Endodermal cell (in vitro differentiated cells): ENCODE measurements around the gene PRR5. TPM values are rescaled to one million over a fixed set of nuclear protein-coding genes. Genes with fewer than 3 reads are reported as not detected.

Experiments used
- DNase-seq: peaks from one replicate; pipeline ENCODE4 v3.0.0-alpha.2; 2017
- H3K27ac ChIP-seq: 2 replicates; pipeline ENCODE4 v1.5.1; 2013; ENCODE audit warnings: mild to moderate bottlenecking, low read depth, low read length, moderate library complexity
- H3K27me3 ChIP-seq: 2 replicates; pipeline ENCODE4 v1.6.1; 2013; ENCODE audit warnings: mild to moderate bottlenecking, low read length, moderate library complexity; ENCODE audit not compliant: insufficient read depth, control insufficient read depth, poor library complexity, severe bottlenecking
- H3K36me3 ChIP-seq: 2 replicates; pipeline ENCODE4 v1.7.0; 2013; ENCODE audit warnings: mild to moderate bottlenecking, low read length, moderate library complexity; ENCODE audit not compliant: control insufficient read depth, insufficient read depth
- H3K4me1 ChIP-seq: one replicate; pipeline ENCODE4 v1.7.0; 2013; ENCODE audit warnings: low read length; ENCODE audit not compliant: control insufficient read depth, insufficient read depth
- H3K4me3 ChIP-seq: 2 replicates; pipeline ENCODE4 v1.5.1; 2013; ENCODE audit warnings: mild to moderate bottlenecking, low read length, moderate library complexity
- H3K9ac ChIP-seq: 2 replicates; pipeline ENCODE4 v1.6.1; 2013; ENCODE audit warnings: mild to moderate bottlenecking, low read length, moderate library complexity; ENCODE audit not compliant: poor library complexity, severe bottlenecking; ENCODE audit errors: extremely low read depth
- H3K9me3 ChIP-seq: 2 replicates; pipeline ENCODE4 v1.6.1; 2013; ENCODE audit warnings: mild to moderate bottlenecking, low read length, moderate library complexity; ENCODE audit not compliant: control insufficient read depth
- H3K27ac Mint-ChIP-seq: 2 replicates; pipeline ENCODE4 v1.8.0; 2020; ENCODE audit warnings: mixed read lengths
- H3K27me3 Mint-ChIP-seq: 2 replicates; pipeline ENCODE4 v1.8.0; 2021; ENCODE audit warnings: mild to moderate bottlenecking, mixed read lengths; ENCODE audit not compliant: insufficient read depth
- H3K36me3 Mint-ChIP-seq: 2 replicates; pipeline ENCODE4 v1.8.0; 2020; ENCODE audit warnings: low read depth, mixed read lengths
- H3K4me1 Mint-ChIP-seq: 2 replicates; pipeline ENCODE4 v1.8.0; 2020; ENCODE audit warnings: mixed read lengths
- H3K4me3 Mint-ChIP-seq: 2 replicates; pipeline ENCODE4 v1.8.0; 2020; ENCODE audit warnings: mild to moderate bottlenecking, moderate library complexity, mixed read lengths
- H3K9me3 Mint-ChIP-seq: 2 replicates; pipeline ENCODE4 v1.8.0; 2020; ENCODE audit warnings: mild to moderate bottlenecking, mixed read lengths
- WGBS, 2 experiments: methylation state at CpG; one replicate each; pipeline versions ENCODE4 v1.1.5 to v1.1.7; 2013; ENCODE audit warnings: missing lambda C conversion rate in 2 of 2, mixed read lengths in 1 of 2; ENCODE audit not compliant: insufficient coverage in 1 of 2, insufficient read length in 1 of 2; 5-methylcytosine and 5-hydroxymethylcytosine counted together
- total RNA-seq, 2 donors: library from RNA; stranded (reverse); fragmentation: NEBNext Ultra II Directional in 1 of 2; extraction: Animal tissue kit (Norgen Biotek cat#: 25700) in 1 of 2; gene quantifications; 2 replicates in 1 of 2; 3 replicates in 1 of 2; pipeline ENCODE4 v1.2.1, GENCODE V29; 2021
- TF ChIP-seq, protein P1 (sequence below): fragments of 200-600 bp; sonication (generic); conservative IDR thresholded peaks from 2 replicates; pipeline ENCODE4 v1.5.0; 2021; ENCODE audit warnings: antibody characterized with exemption, mild to moderate bottlenecking

PRR5 gene
- total RNA-seq, 2 donors from 2014 or later, result 32.0 to 37.2 TPM

DNA sequence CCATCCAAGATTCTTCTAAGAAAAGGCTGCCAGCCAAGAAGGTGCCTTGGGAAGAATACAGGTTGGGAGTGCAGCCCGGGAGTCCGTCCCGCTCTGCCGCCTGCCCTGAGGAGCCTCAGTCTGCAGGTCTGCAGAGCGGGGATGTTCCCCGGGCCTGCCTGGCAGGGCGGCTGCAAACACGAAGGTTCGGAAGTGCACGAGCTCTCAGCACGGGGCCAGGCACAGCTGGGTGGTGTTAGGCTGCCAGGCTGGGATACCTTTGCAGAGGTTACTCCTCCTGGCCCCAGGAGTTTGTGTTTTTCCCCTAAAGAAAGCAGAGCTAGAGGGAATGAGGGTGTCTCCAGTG lies 9.4 kb upstream of the PRR5 start:
- DNase-seq, result no peak
- no peaks in the 10 kb centered on the region for H3K36me3 ChIP-seq
- no peak overlapping the region for H3K4me3 ChIP-seq
- Mint-ChIP-seq H3K9me3 (no peaks in the 10 kb centered on the region), H3K27ac (no peak overlapping the region), H3K36me3 (no peaks in the 10 kb centered on the region), H3K4me1 (no peaks in the 10 kb centered on the region), H3K4me3 (no peak overlapping the region), H3K27me3 (peaks cover 2% of the 10 kb centered on the region)
- no peaks in the 10 kb centered on the region for H3K9me3 ChIP-seq
- no peaks in the 10 kb centered on the region for H3K27me3 ChIP-seq
- WGBS, 2 experiments, result 93 to 100% methylated on average over 4 to 11 of the region's 11 CpGs
- H3K4me1 ChIP-seq, result no peaks in the 10 kb centered on the region
- H3K9ac ChIP-seq, result no peak overlapping the region
- TF ChIP-seq, protein P1, sequence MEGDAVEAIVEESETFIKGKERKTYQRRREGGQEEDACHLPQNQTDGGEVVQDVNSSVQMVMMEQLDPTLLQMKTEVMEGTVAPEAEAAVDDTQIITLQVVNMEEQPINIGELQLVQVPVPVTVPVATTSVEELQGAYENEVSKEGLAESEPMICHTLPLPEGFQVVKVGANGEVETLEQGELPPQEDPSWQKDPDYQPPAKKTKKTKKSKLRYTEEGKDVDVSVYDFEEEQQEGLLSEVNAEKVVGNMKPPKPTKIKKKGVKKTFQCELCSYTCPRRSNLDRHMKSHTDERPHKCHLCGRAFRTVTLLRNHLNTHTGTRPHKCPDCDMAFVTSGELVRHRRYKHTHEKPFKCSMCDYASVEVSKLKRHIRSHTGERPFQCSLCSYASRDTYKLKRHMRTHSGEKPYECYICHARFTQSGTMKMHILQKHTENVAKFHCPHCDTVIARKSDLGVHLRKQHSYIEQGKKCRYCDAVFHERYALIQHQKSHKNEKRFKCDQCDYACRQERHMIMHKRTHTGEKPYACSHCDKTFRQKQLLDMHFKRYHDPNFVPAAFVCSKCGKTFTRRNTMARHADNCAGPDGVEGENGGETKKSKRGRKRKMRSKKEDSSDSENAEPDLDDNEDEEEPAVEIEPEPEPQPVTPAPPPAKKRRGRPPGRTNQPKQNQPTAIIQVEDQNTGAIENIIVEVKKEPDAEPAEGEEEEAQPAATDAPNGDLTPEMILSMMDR, result no peak
- H3K27ac ChIP-seq, result no peak overlapping the region

GRCh38 chr22:44693145-44693544 lies 8.9 kb upstream of the PRR5 start:
- Histone ChIP-seq H3K4me1 (no peaks in the 10 kb centered on the region), H3K4me3 (no peak overlapping the region), H3K36me3 (no peaks in the 10 kb centered on the region), H3K9me3 (no peaks in the 10 kb centered on the region), H3K27ac (no peak overlapping the region), H3K9ac (no peak overlapping the region), H3K27me3 (no peaks in the 10 kb centered on the region)
- H3K4me1 Mint-ChIP-seq, result no peaks in the 10 kb centered on the region
- no peak overlapping the region for H3K27ac Mint-ChIP-seq
- H3K36me3 Mint-ChIP-seq, result no peaks in the 10 kb centered on the region
- no peaks in the 10 kb centered on the region for H3K9me3 Mint-ChIP-seq
- peaks cover 2% of the 10 kb centered on the region for H3K27me3 Mint-ChIP-seq
- H3K4me3 Mint-ChIP-seq, result no peak overlapping the region
- 88 to 96% methylated on average over 3 to 4 of the region's 4 CpGs for WGBS, 2 experiments
- DNase-seq, result no peak
- TF ChIP-seq, protein P1, result no peak

DNA sequence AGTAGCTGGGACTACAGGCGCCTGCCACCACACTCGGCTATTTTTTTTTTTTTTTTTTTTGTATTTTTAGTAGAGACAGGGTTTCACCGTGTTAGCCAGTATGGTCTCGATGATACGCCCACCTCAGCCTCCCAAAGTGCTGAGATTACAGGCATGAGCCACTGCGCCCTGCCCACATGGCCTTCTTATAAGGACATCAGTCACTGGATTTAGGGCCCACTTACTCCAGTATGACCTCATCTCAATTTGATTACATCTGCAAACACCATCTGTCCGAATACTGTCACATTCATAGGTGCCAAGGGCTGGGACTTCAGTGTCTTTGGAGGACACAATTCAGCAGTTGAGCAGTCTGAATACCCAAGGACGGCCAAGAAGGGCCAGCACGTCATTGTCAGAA lies 8.2 kb upstream of the PRR5 start:
- Histone ChIP-seq H3K9ac (no peak overlapping the region), H3K27ac (no peak overlapping the region), H3K9me3 (no peaks in the 10 kb centered on the region), H3K27me3 (no peaks in the 10 kb centered on the region), H3K4me1 (peaks cover 4% of the 10 kb centered on the region), H3K4me3 (no peak overlapping the region), H3K36me3 (no peaks in the 10 kb centered on the region)
- WGBS, 2 experiments, result 89 to 92% methylated on average over 5 to 8 of the region's 9 CpGs
- no peak for DNase-seq
- no peak overlapping the region for H3K4me3 Mint-ChIP-seq
- no peaks in the 10 kb centered on the region for H3K9me3 Mint-ChIP-seq
- H3K27me3 Mint-ChIP-seq, result peaks cover 2% of the 10 kb centered on the region
- TF ChIP-seq, protein P1, result no peak
- no peaks in the 10 kb centered on the region for H3K36me3 Mint-ChIP-seq
- H3K4me1 Mint-ChIP-seq, result no peaks in the 10 kb centered on the region
- H3K27ac Mint-ChIP-seq, result no peak overlapping the region
